AG20443 (cell line): ENCODE results near the gene MUC5AC.
"Not testable (repeated sequence)": the region's sequence is repeated elsewhere in the genome, so short reads cannot be mapped to it uniquely, and the experiment has no call there.

Source experiments
- DNase-seq: peaks from one replicate; pipeline ENCODE4 v3.0.0; 2012; ENCODE audit warnings: low spot score, mixed read lengths

Gene MUC5AC

GRCh38 chr11:1207401-1208143, 49.8 kb downstream of the MUC5AC start:
- no peak for DNase-seq

- no peak for DNase-seq
Observed at GRCh38 chr11:1208144-1208393, 50.3 kb downstream of the MUC5AC start.

DNA sequence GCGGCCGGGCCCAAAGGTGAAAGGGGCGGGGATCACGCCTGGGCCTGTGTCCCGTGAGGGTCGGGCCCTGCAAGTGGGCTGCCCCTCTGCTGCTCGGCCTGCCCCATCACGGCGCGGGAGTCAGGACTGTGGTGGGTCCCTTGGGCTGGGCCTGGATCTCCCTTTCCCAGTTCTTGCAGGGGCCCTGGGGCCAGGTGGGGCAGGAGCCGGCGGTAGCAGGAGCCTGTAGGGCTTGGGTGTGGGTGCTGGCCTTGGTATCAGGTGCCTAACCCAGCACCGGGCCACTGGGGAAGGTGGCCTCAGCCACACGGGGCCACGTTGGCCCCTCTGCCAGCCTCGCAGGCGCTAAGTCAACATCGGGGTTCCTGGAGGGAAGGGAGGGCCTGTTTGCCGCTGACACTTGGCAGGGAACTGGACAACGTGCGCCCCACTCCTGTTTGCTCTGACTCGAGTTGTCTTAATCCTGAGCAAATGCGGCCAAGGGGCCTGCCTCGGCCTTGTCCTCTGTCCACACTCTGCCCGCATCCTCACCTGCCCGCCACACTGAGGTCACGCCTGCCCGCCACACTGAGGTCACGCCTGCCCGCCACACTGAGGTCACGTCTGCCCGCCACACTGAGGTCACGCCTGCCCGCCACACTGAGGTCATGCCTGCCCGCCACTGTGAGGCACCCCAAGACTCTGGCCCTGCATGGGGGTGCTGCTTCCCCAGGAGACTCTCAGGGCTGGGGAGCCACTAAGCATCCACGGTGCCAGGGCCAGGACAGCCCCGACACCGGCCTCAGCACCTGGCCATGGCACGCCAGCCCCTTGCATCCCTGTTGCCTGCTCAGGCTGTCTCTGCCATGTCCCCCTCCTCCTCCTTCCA, 50.9 kb downstream of the MUC5AC start:
- DNase-seq, result no peak

- DNase-seq, result no peak
Observed at GRCh38 chr11:1209371-1210057, 51.8 kb downstream of the MUC5AC start.

DNA sequence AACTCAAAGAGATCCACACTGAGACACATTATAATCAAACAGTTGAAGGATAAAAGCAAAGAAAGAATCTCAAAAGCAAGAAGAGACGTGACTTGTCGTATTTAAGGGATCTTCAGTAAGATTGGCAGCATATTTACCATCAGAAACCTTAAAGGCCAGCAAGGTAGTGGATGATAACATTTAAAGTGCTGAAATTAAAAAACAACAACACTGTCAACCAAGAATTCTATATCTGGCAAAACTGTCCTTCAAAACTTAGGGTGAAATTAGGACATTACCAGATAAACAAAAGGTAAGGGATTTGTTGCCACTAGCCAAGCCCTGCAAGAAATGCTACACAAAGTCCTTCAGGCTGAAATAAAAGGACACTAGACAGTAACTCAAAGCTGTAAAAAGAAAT, 54.1 kb downstream of the MUC5AC start:
- DNase-seq, result no peak

DNA sequence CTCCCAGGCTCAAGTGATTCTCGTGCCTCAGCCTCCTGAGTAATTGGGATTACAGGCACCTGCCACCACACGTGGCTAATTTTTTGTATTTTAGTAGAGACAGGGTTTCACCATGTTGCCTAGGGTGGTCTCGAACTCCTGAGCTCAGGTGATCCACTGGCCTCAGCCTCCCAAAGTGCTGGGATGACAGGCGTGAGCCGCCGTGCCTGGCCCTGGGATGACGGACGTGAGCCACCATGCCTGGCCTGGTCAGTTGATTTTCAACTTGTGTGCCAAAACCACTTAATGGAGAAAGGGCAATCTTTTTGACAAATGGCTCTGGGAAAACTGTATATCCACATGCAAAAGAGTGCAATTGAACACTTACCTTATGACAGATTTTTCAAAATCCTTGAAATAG, 58.1 kb downstream of the MUC5AC start:
- not testable (repeated sequence) for DNase-seq

DNA sequence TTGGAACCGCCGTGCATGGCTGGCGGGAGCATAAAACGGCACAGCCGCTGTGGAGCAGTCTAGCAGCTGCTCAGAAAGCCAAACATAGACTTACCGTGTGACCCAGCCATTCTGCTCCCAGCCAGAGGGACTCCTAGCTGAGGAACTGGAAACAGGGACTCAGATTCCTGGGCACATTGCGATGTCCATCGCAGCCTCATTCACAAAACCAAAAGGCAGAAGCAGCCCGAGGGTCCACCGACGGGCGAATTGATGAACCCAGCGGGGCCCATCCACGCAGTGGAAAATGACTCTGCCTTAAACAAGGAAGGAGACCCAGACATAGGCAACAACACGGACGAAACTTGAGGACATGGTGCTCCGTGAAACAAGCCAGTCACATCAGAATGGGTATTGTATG, 59.4 kb downstream of the MUC5AC start:
- DNase-seq, result no peak

- no peak for DNase-seq
Observed at GRCh38 chr11:1218256-1218787, 60.6 kb downstream of the MUC5AC start.

DNA sequence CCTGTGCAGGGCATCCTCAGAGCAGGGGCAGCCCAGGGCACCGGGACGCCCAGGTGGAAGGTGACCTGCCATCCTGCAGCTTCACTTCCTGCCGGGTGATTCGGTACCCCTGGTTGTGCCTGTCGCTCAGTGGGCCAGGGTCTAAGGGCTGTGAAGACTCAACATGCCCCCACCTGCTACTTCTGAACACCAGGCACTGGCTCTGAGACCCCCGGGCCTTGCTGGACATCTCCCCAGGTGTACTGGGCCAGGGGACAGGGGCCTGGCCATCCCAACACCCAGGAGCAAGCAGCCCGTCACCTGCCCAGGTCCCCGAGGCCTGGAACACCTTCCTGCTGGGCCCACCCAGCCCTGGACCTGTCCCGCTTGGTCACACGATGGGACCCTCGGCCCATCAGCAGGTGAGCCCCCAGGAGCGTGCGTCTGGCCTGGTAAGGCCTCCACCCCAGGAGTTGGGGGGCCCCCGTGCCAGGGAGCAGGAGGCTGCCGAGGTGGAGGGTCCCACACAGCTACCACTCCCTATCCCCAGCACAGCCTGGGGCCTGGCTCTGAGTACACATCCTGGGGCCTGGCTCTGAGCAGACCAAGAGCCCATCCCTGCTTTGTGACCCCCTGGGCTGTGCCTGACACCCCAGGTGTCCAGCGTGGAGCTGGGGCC, 61.2 kb downstream of the MUC5AC start:
- no peak for DNase-seq

DNA sequence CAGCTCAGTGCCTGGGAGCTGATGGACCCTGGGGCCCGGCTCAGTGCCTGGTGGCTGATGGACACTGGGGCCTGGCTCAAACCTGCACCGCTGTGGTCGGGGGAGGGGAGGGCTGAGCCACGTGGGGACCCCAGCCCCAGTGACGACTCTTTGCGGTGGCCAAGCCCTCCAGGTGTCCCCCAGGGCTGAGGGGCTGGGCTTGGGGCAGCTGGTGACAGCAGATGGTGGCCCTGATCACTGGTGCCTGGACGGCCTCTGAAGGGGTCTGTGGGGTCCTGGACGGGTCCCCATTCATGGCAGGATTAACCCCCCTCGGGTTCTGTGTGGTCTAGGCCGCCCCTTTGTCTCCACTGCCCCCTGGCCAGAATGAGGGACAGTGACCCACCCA, 61.7 kb downstream of the MUC5AC start:
- no peak for DNase-seq

DNA sequence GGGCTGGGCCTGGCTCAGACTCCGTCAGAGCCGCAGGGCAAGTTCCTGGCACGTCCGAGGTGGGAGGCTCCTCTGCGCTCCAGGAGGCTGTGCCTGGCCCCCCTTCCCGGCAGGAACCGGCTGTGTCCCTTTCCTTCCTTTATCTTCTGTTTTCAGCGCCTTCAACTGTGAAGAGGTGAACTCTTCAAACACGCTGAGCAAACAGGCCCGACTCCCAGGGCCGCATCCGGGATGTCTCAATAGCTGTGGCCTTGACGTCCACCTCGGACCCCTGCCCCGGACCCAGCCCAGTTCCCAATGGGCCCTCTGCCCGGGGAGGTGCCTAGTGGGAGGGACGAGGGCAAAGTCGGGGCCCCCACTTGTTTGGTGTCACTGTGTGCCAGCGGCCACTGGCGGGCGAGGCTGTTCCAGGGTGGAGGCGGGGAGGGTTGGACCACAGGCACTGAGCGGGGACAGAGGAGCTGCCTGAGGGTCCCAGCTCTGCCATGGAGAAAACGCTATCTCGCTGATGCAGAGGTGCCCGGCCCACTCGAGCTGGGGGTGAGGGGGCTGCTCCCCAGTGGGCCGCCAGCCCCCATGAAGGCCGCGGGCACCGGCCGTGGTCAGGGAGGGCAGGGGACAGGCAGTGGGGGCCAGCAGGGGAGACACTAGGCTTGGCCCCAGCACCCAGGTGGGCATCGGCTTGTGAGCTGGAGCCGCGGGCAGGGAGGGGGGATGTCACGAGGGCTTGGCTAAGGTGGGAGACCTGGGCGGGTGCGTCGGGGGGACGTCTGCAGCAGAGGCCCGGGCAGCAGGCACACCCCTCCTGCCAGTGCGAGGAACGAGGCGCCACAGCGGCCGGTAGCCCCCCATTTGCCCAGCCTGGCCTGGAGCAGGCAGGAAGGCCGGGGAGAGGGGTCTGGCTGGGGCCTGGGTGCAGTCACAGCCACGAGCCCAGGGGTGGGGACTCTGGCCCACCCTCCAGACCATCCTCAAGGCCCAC, 62.4 kb downstream of the MUC5AC start:
- no peak for DNase-seq

GRCh38 chr11:1220941-1221721, 63.4 kb downstream of the MUC5AC start:
- no peak for DNase-seq

- DNase-seq, result no peak
Observed at GRCh38 chr11:1221848-1222311, 64.1 kb downstream of the MUC5AC start.

DNA sequence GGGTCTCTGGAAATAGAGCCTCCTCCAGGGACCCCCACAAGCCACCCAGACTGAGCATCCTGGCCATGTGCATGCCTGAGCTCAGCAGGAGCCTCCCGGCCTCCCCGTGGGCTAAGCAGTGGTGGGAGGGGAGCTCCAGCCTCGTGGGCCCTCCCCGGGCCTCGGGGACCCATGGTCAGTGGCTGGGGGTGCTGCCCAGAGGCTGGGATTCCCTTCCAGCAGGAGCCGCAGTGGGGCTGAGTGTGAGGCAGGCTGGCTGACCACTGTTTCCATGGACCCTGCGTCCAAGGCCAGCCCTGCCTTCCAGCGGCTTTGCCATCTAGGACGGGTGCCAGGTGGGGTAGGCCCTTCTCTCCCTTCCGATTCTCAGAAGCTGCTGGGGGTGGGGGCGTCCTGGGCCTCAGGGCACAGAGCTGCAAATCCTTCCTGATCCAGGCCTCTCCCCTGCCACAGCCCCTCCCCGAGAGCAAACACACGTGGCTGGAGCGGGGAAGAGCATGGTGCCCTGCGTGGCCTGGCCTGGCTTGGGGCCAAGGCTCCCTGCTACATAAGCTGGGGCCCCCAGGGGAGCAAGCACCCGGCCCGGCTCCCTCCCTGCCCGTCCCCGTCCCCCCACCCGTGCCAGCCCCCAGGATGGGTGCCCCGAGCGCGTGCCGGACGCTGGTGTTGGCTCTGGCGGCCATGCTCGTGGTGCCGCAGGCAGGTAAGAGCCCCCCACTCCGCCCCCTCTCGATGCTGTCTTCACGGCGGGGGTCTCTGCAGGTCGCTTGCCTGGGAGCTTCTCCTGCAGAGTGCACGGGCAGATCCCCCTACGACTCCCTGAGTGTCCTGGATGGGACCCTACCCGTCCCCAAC, 65.0 kb downstream of the MUC5AC start, which contains the start of gene MUC5B:
MUC5B (plus strand) TSS at position 576 of the 855 bp plus-strand sequence; CDS start at position 634, 58 bp downstream.
- DNase-seq, result no peak

GRCh38 chr11:1223346-1224110, 65.8 kb downstream of the MUC5AC start:
- DNase-seq, result no peak

- no peak for DNase-seq
Observed at GRCh38 chr11:1224111-1224490, 66.3 kb downstream of the MUC5AC start.

GRCh38 chr11:1224491-1225385, 67.0 kb downstream of the MUC5AC start:
- DNase-seq, result no peak
